ENCODE results near the gene PRKAR1A. TPM values are rescaled to one million over a fixed set of nuclear protein-coding genes. Genes with fewer than 3 reads are reported as not detected.
"Not testable (repeated sequence)": the region's sequence is repeated elsewhere in the genome, so short reads cannot be mapped to it uniquely, and the experiment has no call there.

Gene PRKAR1A
- total RNA-seq, 1 donor from 2014 or later = 290 TPM

DNA sequence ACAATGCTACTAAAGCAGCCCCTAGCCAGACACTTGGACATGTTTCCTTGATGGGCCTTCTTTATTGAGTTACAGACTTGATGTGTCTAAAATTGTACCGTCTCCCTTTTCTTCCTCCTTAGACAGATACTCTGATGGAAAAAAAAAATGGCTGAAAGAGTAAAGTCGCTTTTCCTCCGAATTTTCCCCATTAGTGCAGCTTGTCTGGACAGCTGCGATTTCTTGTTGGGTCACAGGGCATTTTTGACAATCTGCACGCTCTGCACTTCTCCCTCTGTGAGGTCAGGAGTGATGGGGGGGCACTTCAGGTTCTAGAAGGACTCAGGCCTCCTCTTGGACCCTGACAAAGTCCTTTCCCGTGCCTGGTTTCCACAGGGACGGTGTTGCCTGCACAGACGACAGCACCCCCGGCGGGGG is 968 bp upstream of the PRKAR1A start:
- peak; percentile 67 for DNase-seq (ENCODE audit: low spot score)

- DNase-seq (ENCODE audit: low spot score) = peak; percentile 86
Observed at GRCh38 chr17:68511671-68512246, 471 bp upstream of the PRKAR1A start.

DNA sequence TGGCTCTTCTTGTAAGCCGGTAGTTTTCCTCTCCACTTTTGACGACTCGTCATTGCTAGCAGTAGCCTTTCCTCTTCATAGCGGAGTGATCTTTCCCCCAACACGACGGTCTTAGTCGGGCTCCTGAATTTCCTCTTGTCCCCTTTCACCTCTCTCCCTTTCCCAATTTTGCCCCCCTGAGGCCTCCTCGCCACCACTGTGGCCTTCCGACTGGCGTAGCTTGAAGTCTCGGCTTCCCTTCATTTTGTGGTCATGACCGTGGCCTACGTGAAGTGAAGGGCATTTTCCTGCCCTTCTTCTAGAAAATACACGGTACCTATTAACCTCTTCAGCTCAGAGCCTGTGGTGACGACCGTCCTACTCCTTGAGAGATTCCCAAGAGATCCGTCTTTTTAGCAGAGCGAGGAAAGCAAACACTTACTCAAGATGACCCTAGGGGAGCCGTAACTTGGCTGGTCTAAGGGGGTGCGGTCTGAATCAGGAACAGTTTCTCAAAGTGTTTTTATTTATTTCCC is 787 bp downstream of the PRKAR1A start:
- DNase-seq (ENCODE audit: low spot score) = no peak

GRCh38 chr17:68513932-68514331 is 1.7 kb downstream of the PRKAR1A start:
- no peak for DNase-seq (ENCODE audit: low spot score)

- no peak for DNase-seq (ENCODE audit: low spot score)
Observed at GRCh38 chr17:68514831-68515635, 2.8 kb downstream of the PRKAR1A start.

- no peak for DNase-seq (ENCODE audit: low spot score)
Observed at GRCh38 chr17:68516732-68517131, 4.5 kb downstream of the PRKAR1A start.

DNA sequence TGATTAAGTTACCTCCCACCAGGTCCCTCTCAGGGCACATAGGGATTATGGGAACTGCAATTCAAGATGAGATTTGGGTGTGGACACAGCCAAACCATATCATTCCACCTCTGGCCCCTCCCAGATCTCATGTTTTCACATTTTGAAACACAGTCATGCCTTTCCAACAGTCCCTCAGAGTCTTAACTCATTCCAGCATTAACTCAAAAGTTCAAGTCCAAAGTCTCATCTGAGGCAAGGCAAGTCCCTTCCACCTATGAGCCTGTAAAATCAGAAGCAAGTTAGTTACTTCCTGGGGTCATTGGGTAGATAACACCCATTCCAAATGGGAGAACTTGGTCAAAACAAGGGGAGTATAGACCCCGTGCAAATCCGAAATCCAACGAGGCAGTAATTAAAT is 5.4 kb downstream of the PRKAR1A start:
- DNase-seq (ENCODE audit: low spot score) = not testable (repeated sequence)

DNA sequence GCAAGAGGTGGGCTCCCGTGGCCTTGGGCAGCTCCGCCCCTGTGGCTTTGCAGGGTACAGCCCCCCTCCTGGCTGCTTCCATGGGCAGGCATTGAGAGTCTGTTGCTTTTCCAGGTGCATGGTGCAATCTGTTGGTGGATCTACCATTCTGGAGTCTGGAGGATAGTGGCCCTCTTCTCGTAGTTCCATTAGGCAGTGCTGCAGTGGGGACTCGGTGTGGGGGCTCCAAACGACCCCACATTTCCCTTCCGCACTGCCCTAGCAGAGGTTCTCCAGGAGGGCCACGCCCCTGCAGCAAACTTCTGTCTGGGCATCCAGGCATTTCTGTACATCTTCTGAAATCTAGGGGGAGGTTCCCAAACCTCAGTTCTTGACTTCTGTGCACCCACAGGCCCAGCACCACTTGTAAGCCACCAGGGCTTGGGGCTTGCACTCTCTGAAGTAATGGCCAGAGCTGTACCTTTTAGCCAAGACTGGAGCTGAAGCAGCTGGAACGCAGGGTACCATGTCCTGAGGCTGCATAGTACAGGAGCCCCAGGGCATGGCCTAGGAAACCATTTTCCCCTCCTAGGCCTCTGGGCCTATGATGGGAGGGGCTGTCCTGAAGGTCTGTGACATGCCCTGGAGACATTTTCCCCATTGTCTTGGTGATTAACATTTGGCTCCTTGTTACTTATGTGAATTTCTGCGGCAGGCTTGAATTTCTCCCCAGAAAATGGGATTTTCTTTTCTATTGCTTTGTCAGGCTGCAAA is 6.0 kb downstream of the PRKAR1A start:
- no peak for DNase-seq (ENCODE audit: low spot score)

GRCh38 chr17:68519051-68519450 is 6.8 kb downstream of the PRKAR1A start:
- DNase-seq (ENCODE audit: low spot score) = not testable (repeated sequence)

DNA sequence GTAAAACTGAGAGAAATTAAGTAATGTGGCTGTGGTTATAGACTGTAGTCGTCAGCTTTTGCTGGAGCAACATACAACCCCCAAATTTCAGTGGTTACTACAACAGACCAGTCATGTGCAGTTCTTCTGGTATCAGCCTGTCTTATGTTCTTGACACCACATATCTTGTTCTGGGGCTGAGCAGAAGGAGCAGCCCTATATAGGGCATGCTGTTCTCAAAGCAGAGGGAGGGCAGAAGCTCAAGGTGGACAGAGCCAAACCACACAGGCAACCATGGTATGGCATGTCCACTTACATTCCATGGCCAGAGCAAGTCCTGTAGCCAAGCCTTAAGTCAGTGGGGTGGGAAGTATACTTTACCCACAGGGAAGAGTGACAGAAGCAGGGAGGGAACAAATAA is 7.7 kb downstream of the PRKAR1A start:
- DNase-seq (ENCODE audit: low spot score) = no peak

- no peak for DNase-seq (ENCODE audit: low spot score)
Observed at GRCh38 chr17:68522266-68522665, 10.0 kb downstream of the PRKAR1A start.

DNA sequence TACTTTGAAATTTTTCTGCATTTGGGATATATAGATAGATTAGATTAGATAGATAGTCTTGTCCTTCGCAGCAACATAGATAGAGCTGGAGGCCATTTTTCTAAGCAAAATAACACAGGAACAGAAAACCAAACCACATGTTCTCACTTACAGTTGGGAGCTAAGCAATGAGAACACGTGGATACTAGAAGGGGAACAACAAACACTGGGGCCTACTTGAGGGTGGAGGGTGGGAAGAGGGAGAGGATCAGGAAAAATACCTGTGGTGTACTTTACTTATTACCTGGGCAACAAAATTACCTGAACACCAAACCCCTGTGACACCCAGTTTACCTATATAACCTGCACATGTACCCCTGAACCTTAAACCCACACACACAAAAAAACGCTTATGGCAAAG is 14.3 kb downstream of the PRKAR1A start:
- no peak for DNase-seq (ENCODE audit: low spot score)

- no peak for DNase-seq (ENCODE audit: low spot score)
Observed at GRCh38 chr17:68527314-68527713, 15.1 kb downstream of the PRKAR1A start.

DNA sequence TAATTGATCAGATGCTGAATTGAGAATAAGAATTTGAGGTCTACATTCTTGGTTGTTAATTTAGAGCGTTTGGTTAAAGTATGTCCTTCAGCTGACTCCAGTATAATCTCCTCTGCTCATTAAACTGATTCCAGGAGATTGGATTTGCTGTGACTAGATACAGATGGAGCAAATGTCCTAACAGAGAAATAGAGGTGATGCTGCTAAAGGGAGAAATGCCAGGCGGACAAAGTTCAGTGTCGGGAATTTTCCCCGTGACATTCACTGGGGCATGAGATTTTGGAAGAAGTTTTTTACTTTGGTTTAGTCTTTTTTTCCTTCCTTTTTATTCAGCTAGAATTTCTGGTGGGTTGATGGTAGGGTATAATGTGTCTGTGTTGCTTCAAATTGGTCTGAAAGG is 19.0 kb downstream of the PRKAR1A start:
- DNase-seq (ENCODE audit: low spot score) = no peak

DNA sequence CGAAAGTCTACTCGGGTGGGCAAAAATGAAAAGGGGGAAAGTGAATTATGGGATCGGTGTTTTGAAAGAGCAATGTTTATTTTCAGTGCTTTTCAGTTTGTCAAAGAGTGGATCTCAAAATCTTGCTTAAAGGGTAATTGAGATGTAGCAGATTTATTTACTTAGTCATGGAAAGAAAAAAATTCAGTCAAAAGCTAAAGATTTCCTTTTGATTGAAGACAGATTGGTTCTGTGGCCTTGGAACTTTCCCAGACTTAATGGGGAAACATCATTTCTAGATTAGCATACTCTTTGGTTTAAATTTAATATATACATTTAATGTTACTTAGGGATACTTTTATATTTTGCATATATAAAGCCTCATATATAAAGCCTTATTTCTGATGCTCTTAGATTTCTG is 20.6 kb downstream of the PRKAR1A start:
- DNase-seq (ENCODE audit: low spot score) = no peak

GRCh38 chr17:68533887-68534694 is 21.9 kb downstream of the PRKAR1A start:
- no peak for DNase-seq (ENCODE audit: low spot score)

GRCh38 chr17:68534695-68535088 is 22.5 kb downstream of the PRKAR1A start:
- DNase-seq (ENCODE audit: low spot score) = no peak

GRCh38 chr17:68535922-68536321 is 23.7 kb downstream of the PRKAR1A start:
- DNase-seq (ENCODE audit: low spot score) = no peak

GRCh38 chr17:68539548-68540467 is 27.6 kb downstream of the PRKAR1A start:
- DNase-seq (ENCODE audit: low spot score) = no peak

DNA sequence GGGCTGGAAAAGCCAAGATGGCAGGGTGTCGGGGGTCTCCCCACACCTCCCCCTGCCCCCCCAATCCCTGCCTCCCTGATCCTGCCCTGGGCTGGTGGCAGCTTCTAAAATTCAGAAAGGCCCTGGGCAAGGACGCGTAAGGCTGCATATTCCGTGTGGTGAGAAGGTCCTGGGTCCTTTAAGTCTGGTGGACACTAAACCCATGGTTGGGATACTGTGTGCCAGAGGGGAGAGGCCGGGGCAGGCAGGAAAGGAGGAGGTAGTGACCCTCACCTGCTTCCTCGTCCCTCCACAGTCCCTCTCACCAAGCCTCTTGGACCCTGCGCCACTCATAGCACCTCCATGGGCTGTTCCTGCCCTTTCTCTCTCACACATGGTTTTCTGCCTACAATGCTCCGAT is 28.8 kb downstream of the PRKAR1A start:
- DNase-seq (ENCODE audit: low spot score) = no peak

DNA sequence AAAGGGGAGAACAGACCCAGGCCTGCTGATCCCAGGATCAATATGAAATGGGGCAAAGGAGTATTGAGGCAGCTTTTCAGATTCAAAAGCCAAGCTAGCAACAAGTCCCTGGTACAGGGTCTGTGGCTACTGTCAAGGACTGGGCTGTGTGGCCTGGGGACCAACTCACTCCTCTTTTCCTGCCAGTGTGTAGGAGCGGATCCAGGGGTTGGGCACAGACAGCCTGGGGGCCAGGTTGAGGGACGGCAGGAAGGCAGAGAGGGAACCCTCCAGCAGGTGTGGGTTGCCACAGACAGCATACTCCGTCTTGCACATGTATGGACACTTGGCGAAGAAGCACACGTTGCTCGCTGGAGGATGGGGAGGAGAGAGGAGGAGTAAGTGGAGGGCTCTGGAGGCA is 29.6 kb downstream of the PRKAR1A start:
- DNase-seq (ENCODE audit: low spot score) = no peak

Measured in ureter (tissue), 1 donor.